HG03280 (cell line): ENCODE measurements around the gene CHIC2.

Source experiments
- ATAC-seq: cut with Tn5 transposase; IDR thresholded peaks from one replicate; pipeline ENCODE4 v1.9.1; 2021; ENCODE audit warnings: mild to moderate bottlenecking, moderate library complexity; ENCODE audit not compliant: unreplicated experiment

The CHIC2 gene

GRCh38 chr4:54011201-54011600 is 53.2 kb downstream of the CHIC2 start:
- ATAC-seq = no peak

DNA sequence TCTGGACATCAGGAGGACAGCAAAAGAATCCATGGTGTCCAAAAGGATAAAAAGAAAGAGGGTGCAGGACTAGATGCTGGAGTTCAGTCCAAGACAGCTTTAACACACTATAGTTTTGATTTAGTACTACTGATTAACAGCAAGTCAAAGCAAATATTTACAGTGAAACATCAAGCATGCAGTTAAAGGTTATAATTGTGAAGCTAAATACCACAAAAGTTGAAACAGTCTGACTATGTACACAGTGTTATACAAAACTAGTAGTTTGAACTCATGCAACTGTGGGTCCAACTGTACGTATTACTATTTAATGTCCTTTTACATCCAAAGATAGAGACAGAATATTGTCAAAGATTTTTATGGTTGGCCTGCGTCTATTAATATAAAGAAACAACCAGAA is 57.6 kb downstream of the CHIC2 start:
- no peak for ATAC-seq

- ATAC-seq = no peak
Observed at GRCh38 chr4:54005475-54005874, 58.9 kb downstream of the CHIC2 start.

GRCh38 chr4:54004463-54004862 is 59.9 kb downstream of the CHIC2 start:
- ATAC-seq = no peak

DNA sequence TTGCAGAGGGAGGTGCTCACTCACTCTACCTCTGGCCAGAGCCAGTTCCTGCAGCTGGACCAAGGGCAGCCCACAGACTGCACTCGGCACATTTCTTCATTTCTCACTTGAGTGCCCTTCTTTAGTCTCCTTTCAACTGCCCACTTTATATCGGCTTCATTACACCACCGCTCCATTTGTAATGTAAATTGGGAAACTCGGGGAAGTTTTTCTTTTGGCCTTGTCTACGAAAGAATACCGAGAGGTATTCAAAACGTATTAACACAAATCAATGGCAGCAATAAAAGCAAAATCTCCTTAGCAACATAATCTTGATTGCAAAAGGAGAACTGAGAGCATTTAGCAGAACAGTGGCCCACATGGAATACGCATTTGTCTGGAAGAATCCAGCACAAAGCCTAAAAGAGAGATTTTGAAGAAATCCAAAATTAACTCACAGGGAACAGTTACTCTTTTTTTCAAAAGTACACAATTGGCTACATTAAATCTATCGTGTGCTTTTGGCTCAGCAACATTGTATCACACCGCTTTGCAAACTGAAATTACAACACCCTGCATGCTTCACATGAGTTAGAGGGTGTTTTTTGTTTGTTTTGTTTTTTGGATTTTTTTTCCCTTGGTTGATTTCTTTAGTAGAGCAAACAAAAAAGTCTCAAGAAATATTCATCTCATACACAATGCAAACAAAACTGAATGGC is 62.6 kb downstream of the CHIC2 start:
- ATAC-seq = no peak

- ATAC-seq = no peak
Observed at GRCh38 chr4:53997898-53998297, 66.5 kb downstream of the CHIC2 start.

GRCh38 chr4:53994382-53995102 is 69.9 kb downstream of the CHIC2 start:
- no peak for ATAC-seq

- no peak for ATAC-seq
Observed at GRCh38 chr4:53992785-53993184, 71.6 kb downstream of the CHIC2 start.

DNA sequence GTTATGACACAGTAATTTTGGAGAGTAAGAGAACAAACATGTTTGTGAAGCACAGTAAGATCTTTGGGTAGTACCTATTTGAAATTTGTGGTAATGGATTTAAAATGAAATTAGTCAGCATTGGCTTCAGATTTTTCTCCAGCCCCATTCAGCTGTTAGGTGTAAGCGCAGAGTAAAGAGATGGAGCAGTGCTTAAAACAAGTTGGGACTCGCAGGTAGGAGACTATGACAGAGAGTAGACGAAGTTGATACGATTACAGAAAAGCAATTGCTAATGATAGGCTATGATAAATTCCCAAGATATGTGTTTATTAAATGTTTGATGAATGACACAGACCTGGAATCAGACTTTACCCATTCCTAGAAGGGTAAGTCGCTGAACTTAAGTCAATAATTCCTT is 72.6 kb downstream of the CHIC2 start:
- no peak for ATAC-seq

GRCh38 chr4:53990641-53991040 is 73.8 kb downstream of the CHIC2 start:
- ATAC-seq = no peak

DNA sequence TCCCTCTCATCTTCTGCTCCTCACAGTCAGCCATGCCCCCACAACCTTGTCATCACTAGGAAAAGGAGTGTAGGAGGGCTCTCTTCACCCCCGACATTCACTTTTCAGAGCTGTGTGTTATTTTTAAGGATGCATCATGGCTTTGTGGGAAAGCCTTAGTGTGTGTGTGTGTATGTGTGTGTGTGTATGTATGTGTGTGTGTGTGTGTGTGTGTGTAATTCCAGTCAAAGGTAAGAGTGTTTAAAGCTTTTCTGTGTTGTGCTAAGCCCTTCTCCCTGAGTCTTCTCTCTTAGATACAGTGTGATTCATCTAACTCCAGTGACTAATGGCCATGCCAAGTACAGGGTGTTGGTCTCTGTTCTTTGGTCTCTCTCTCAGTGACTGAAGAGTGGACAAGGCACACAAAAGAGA is 76.6 kb downstream of the CHIC2 start:
- no peak for ATAC-seq

GRCh38 chr4:53986062-53986461 is 78.3 kb downstream of the CHIC2 start:
- ATAC-seq = no peak

DNA sequence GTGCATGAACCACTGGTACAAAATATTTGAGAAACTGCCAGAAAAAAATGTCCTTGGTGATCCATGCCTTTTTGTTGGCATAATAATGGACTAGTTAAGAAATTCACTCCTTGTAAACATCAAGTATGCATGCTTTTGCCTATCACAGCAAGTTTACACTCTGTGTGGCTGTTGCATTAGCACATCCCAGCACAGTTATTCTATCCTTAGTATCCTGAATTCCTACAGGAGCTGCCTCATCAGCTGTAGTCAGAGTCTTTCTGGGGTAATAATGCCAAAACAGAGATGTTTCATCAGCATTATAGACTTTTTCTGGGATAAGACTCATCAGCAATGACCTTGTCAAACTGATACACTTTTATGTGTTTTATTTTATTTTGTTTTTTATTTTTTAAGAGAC is 82.8 kb downstream of the CHIC2 start:
- ATAC-seq = no peak

DNA sequence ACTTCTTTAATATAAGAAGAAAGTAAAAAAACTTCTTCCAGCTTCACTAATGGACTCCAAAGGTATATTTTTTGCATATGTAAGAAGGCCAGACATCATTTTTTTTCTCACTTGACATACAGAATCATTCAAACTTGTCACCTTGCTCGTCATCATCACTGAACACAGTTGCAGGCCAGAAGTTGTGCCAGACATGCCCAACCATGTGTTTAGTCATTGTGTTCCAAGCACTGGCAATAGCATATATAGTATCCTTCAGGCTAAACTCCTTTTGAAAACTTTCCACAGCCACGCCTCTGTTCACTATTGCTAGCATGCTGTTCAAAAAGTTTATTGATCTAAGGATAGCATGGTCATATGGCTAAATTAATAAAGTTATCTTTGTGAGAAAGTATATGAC is 83.3 kb downstream of the CHIC2 start:
- ATAC-seq = no peak

- no peak for ATAC-seq
Observed at GRCh38 chr4:53974561-53974960, 89.8 kb downstream of the CHIC2 start.

GRCh38 chr4:53967986-53968385 is 96.4 kb downstream of the CHIC2 start:
- ATAC-seq = no peak

DNA sequence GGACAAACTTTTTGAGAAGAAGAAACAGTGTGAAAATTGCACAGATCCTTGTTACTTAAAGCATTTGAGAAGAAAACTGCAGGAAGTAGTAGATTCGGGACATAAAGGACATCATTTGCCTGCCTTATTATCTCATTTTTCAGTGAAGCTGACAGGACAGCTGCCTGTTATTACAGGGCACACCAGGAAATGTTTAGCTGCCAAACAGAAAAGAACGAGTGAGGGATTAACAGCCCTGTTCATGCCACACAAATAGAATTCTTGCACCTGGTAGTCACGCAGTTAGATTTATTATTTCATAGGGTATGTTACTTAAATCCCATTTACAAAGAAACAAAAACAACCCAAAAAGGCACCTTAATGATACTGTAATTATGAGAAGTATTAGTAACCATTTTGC is 100.6 kb downstream of the CHIC2 start:
- ATAC-seq = no peak

- ATAC-seq = no peak
Observed at GRCh38 chr4:53963336-53963735, 101.1 kb downstream of the CHIC2 start.

DNA sequence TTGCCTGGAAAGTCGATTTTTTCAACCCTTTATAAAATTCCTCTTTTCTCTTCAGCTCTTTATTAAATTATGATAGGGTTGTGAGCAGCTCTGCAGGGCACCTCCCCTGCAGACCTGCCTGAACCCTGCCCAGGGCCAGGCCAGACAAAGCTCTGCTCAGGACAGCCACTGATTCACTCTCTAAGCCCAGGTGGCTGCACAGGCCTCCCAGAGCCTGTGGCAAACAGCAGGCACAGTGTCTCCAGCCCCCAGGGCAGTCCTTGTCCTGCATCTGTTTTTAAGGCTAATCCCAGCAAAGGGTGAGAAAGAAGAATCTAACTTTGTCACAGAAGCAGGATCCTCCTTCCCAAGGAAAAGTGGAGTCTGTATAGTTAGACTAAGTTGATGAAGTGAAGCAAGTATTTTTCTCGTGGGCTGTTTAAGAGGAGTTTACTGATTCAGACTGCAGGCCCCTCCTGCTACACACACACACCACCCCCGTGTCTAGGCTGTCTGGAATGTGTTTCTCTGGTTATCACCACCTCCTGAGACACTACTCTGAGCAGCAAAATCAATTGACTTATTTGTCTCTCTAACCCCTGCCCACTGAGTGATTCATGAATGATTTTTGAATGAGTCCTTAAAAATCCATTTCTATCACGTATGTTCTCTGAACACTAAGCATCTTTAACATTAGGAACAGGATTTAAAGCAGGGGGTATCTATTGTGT is 101.7 kb downstream of the CHIC2 start:
- ATAC-seq = no peak

DNA sequence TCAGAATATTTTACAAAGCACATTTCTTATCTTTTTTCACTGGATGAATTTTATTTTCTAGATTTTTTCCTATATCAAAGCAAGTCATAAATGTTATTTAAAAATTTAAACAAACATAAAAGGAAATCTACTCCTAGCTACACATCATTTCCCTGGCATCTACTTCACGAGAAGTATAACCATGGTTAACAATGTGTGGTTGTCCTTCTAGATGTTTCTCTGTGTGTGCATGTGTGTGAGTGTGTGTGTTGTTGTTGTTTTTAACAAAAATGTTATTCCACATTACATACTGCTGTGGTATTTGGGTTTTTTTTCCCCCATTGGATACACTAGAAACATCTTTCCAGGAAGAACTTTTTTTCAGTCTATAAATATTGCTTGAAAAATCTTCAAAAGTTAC is 103.1 kb downstream of the CHIC2 start:
- no peak for ATAC-seq

DNA sequence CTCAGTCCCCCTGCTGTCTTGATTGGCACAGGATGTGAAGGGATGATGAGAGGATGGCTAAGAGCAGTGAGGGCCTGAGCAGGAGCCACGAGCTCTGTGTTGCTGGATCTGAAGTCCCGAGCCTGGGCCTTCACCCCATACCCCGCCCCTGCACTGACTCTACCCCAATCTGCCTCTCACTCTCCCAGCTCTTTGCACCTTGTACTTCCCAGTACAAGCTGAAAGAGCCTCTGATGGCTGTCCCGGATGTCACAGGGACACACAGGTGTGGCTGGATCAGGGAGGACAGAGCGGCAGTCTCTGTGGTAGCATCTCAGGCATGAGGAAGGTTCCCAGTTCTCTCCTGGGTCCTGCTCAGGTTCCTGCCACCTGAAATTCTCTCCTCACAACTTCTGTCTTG is 103.6 kb downstream of the CHIC2 start:
- ATAC-seq = no peak
